Renal cortex interstitium (tissue), 11 donors: ENCODE data around the gene KRTAP1-4. TPM values are rescaled to one million over a fixed set of nuclear protein-coding genes. Genes with fewer than 3 reads are reported as not detected.
"Not testable (repeated sequence)": the region's sequence is repeated elsewhere in the genome, so short reads cannot be mapped to it uniquely, and the experiment has no call there.

Experiments
- DNase-seq, 11 donors: peaks; one replicate each; pipeline ENCODE4 v3.0.0-alpha.2; 2013; ENCODE audit warnings: low read depth in 9 of 11, low spot score in 4 of 11; ENCODE audit errors: extremely low read depth in 1 of 11
- polyA plus RNA-seq, 3 donors: library from polyadenylated mRNA; unstranded; fragments of 120-200 nt; gene quantifications; one replicate each; pipeline ENCODE4 v1.2.1, GENCODE V29; 2013; ENCODE audit not compliant: insufficient read length in 3 of 3

Gene KRTAP1-4
- polyA plus RNA-seq, 3 donors = not detected

DNA sequence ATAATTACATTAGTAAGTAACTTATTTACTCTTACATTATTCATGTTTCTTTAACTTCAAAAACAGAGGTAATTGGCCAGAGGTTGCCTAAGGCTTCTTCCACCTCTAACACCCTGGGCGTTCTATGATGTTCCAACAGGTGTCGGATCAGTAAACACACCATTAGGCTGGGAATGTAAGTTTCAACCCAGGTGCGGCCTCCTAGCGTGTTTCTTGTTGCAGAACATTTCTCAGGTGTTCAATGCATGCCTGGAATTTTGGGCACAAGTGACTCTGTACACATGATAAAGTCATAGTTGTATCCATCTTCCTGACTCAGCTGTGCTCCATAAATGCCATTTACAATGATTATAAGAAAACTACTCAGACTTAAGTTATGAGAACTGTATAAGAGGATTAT, 24.0 kb upstream of the KRTAP1-4 start:
- peak in 6 of 11 donors; percentile 6 to 29 (median 21) for DNase-seq

DNA sequence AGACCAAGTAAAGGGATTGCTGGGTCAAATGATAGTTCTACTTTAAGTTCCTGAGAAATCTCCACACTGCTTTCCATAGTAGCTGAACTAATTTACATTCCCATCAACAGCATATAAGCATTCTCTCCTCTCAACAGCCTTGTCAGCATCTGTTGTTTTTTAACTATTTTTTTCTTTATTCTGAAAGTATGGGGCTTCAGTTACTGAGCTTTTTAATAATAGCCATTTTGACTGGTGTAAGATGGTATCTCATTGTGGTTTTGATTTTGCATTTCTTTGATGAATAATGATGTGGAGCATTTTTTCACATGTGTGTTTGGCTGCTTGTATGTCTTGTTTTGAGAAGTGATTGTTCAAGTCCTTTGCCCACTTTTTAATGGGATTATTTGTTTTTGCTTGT, 22.6 kb upstream of the KRTAP1-4 start:
- DNase-seq = no peak

DNA sequence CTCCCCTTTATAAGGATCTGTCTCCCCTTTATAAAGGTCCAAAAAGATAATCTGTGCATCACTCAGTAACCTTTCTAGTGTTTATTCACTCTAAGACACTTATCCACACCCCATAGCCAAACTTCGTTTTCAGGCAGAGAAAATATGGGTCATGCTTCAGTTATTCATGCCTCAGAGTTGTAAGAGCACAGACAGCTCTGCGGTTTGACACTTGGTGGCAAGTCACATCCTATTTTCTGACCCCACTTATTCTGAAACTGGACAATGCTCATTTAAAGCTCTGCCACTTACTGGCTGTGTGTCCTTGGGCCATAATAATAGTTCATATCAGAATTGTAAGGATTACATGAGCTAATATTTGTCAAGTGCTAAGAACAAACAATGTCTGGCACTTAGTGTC, 19.1 kb upstream of the KRTAP1-4 start:
- no peak for DNase-seq

DNA sequence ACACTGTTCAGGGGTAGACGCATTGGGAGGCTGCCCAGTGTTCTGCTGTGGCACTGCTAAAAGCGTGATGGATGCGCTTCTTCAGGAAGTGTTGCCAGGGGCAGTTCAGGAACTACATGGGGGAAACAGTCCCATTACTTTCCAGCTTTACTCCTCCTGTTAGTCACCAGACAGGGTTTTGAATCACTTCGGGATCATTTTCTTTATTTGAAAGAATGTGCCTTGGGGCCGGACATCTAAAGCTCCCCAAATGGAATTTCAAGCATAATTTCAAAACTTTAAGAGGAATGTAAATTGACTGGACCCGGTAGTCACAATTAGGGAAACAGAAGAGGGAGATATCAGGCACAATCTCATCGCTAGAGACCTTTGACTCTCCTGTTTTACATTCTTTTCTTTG, 18.4 kb upstream of the KRTAP1-4 start:
- no peak for DNase-seq

DNA sequence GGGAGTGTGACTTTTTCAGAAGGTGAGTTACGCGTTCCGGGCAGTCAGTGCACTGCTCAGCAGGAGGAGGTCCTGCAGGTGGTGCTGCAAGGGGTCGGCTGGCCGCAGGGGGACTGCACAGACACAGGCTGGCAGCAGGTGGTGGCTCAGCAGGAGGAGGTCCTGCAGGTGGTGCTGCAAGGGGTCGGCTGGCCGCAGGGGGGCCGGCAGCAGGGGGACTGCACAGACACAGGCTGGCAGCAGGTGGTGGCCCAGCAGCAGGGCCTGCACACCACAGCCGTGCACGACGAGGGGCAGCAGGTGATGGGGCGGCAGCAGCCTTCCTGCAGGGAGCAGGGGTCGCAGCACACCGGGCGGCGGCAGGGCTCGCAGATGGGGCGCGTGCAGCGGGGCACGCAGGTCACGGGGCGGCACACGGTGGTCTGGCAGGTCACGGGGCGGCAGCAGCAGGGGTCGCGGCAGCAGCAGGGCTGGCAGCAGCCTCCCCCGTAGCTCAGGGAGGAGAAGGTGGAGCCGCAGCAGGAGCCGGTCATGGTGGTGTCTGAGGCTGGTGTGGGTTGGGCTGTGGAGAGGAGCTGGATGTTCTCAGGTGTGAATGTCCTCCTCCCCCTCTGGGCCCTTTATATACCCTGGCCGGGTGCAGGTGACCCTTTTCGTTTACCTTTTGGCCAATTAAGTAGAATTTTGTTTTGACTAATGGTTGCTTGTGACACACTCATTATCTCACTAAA, 16.9 kb upstream of the KRTAP1-4 start, which contains the start of gene KRTAP2-1:
KRTAP2-1 (minus strand) TSS at position 582 of the 731 bp plus-strand sequence; CDS start at position 533, 49 bp downstream.
- DNase-seq = not testable (repeated sequence)

DNA sequence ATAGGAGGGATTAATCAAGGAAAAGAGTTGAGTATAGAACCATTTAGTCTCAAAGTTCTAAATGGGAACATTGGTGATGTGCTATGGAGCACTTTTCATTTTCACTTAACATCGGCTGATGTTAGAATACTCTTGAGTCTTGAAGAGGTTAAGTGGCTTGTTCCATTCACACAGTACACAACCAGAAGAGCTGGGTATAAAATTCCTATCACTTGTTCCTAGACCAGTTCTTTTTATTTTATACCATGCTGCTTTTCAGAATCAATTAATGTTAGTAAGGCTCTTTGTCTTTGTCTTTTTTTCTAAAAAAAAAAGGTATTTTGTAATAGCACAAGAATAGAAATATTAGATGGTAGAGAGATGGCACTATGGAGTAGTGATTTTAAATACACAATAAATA, 13.0 kb upstream of the KRTAP1-4 start:
- DNase-seq = no peak

DNA sequence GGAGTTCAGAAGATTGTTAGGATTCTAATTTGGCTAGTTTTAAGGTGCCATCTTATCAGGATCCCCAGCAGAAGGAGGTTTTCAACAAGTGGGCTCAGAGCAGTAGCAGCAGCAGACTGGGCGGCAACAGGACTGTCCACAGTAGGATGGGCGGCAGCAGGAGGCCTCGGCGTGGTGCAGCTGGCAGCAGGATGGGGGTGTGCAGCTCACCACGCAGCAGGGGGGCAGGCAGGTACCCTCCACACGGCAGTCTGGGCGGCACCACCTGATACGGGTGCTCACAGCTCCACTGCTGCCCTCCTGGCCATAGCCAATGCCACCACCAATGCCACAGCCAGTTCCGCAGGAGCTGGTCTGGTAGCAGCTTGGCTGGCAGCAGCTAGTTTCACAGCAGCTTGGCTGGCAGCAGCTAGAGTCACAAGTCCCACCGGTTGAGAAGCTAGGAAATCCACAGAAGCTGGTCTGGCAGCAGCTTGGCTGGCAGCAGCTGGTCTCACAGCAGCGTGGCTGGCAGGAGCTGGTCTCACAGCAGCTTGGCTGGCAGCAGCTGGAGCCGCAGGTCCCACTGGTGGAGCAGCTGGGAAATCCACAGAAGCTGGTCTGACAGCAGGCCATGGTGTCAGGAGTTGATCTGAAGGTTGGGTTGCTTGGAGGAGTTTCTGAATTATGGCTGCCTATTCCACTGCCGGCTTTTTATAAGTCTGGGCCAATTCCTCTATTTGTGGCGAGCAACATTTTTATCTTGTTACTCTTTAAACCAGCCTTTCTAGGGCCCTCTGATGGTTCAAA, 11.0 kb upstream of the KRTAP1-4 start, which contains the start of gene KRTAP1-1:
KRTAP1-1 (minus strand) TSS at position 668 of the 789 bp plus-strand sequence; CDS start at position 615, 53 bp downstream.
- DNase-seq = not testable (repeated sequence)

DNA sequence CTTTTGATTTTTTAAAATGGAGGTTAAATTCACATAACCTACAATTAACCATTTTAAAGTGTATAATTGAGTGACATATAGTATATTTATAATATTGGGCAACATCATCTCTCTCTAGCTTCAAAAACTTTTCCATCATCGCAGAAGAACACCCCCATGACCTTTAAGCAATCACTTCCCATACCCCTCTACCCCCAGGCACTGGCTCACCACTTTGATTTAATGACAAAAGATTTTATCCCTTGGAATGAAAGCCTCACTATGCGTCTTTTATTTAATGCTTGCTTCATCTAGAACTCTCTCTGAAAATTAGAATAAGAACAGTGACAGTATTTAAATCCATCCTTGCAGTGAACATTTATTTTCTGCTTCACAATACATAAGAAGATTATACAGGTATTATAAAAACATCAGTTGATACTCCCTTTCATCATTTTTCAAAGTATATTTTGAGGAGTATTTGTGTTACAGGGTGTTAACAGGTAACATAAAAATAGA, 7.9 kb upstream of the KRTAP1-4 start:
- DNase-seq = no peak

DNA sequence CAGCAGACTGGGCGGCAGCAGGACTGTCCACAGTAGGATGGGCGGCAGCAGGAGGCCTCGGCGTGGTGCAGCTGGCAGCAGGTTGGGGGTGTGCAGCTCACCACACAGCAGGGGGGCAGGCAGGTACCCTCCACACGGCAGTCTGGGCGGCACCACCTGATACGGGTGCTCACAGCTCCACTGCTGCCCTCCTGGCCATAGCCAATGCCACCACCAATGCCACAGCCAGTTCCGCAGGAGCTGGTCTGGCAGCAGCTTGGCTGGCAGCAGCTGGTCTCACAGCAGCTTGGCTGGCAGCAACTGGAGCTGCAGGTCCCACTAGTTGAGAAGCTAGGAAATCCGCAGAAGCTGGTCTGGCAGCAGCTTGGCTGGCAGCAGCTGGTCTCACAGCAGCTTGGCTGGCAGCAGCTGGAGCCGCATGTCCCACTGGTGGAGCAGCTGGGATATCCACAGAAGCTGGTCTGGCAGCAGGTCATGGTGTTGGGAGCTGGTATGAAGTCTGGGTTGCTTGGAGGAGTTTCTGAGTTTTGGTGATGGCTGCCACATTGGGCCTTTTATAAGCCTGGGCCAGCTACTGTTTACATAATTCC, 4.4 kb upstream of the KRTAP1-4 start, which contains the start of gene KRTAP1-3:
KRTAP1-3 (minus strand) TSS at position 529 of the 590 bp plus-strand sequence; CDS start at position 476, 53 bp downstream.
- DNase-seq = not testable (repeated sequence)

DNA sequence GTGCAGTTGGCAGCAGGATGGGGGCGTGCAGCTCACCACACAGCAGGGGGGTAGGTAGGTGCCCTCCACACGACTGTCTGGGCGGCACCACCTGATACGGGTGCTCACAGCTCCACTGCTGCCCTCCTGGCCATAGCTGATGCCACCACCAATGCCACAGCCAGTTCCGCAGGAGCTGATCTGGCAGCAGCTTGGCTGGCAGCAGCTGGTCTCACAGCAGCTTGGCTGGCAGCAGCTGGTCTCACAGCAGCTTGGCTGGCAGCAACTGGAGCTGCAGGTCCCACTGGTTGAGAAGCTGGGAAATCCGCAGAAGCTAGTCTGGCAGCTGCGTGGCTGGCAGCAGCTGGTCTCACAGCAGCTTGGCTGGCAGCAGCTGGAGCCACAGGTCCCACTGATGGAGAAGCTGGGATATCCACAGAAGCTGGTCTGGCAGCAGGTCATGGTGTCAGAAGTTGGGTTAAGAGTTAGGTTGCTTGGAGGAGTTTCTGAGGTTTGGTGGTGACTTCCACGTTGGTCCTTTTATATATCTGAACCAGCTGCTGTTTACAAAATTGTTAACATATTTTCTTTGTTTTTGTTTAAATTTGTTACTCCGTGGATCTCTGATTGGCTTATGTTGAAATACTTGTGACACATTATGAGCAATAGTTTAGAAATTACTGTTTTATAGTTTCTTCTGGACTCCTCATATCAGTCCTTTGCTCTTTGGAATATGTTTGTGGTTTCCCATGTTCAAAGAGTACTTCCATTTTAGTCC, 3.1 kb downstream of the KRTAP1-4 start, which contains the start of gene KRTAP1-5:
KRTAP1-5 (minus strand) TSS at position 494 of the 757 bp plus-strand sequence; CDS start at position 441, 53 bp downstream.
- DNase-seq = no peak

DNA sequence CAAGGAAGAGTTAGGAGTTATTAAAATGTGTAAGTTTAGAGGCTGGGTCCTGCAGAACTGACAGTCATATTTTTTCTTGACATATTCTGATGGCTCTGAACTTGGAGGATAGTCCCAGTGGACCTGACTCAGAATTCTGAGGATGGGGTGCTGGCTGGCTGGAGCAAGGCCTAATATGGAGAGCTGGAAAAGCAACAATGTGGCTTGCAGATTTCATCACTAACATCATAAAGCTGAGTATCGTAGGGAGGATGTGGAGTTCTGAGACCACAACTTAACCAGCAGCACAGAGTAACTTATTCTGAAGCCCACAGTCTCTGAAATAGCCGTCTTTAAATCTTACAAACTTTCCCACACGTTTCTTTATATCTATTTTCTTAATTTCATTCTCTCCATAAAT, 5.3 kb downstream of the KRTAP1-4 start:
- no peak for DNase-seq

DNA sequence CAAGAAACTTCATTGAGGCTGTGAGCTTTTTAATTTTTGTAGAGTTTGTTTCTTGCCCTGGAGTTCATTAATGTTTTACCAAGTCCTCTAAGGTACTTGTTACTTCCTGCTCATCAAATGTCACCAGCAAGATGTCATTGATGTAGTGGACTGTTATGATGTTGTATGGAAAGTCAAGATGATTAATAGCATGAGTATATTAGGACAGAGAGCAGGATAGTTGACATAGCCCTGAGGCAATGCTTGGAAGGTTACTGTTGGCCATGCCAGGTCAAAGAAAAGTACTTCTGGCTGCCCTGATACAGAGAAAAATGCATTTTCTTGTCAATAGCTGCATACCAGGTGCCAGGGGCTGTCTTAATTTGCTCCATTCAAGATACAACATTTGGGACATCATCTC, 9.7 kb downstream of the KRTAP1-4 start:
- DNase-seq = no peak

DNA sequence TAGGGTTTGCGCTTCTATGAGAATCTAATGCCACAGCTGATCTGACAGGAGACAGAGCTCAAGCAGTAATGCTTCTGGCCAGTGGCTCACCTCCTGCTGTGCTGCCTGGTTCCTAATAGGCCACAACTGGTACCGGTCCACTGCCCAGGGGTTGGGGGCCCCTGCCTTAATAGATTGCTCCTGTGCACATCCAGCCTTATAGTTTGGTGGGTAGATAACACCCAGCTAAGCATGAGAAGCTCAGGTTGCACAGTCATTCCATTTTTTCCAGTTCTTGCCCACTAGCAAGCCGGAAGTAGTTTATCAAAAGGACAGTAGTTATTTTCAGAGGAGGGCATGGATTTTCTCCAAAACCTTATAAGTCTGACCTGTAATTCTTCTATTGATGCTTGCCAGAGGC, 10.6 kb downstream of the KRTAP1-4 start:
- no peak for DNase-seq

DNA sequence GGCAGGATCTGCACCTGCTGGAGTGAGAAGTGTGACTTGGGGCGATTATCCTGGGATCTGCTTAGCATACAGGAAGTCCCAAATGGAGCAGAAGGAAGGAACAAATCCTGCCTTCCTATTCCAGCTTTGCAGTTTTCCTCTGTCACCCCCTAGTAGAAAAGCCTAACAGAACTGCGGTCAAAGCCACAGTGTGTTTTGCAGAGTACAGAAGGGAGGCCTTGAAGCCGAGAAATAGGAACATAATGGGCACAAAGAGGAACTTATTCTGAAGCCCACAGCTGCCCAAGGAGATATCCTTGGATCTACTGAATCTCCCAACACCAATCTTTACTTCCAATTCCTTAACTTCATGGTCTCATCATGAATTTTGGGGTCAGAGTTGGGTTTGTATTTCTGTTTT, 11.5 kb downstream of the KRTAP1-4 start:
- DNase-seq = no peak

DNA sequence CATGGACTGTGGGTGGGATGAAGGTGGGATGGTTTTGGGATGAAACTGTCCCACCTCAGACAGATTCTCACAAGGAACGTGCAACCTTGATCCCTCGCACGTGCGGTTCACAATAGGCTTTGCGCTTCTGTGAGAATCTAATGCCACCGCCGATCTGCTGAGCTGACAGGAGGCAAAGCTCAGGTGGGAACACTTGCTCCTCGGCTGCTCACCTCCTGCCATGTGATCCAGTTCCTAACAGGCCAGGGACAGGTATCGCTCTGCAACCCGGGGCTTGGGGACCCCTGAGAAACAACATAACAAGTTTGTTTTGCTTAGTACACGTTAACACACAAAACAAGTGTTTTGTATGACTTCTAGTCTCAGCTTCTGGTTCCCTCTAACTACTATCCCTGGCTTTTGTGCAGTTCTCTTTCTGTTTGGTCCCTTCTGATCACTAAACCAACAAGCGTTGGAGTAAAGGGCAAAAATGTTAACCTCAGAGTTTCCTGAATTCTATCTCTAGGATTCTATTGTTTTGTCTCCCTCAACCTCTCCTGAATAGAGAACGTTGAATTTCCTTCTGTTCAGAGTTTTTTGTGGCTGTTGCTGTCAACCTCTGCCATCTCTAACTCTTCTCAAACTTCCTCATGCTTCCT, 13.3 kb downstream of the KRTAP1-4 start:
- no peak for DNase-seq

DNA sequence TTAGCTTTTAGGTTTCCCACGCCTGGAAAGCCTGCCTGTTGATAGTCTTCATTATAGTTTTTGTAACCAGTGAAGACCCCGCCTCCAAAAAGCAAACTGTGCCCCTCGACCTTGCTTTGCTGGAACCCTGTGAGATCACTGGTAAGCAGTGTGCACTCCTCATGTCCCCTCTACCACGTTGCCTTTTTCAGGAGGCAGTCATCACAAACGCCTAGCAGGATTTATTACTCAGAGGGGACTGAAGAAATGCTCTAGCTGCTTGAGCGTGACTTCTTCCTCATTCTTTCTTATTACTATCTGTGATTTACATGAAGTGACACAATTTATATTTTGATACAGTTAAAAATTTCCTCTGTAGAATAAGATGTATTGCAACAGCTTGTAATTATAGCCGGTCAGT, 14.5 kb downstream of the KRTAP1-4 start:
- no peak for DNase-seq

DNA sequence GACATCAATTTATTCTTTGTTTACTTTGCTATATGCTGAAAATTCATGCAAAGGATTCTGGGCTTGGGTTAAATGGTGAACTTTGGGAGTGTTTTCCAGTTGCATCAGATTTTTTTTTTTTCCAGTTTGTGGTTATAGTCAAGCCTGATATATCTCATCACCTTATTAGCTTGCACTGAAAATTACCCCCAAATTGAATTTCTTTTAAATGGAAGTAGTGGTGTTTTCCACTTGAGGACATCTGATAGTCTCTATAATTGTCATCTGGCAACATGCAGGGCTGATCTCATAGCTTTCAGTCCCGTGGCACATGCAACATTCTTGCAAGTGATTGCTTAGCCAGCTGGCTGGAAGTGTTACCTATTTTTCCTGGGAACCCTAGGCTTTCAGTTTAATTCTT, 16.4 kb downstream of the KRTAP1-4 start:
- DNase-seq = no peak

DNA sequence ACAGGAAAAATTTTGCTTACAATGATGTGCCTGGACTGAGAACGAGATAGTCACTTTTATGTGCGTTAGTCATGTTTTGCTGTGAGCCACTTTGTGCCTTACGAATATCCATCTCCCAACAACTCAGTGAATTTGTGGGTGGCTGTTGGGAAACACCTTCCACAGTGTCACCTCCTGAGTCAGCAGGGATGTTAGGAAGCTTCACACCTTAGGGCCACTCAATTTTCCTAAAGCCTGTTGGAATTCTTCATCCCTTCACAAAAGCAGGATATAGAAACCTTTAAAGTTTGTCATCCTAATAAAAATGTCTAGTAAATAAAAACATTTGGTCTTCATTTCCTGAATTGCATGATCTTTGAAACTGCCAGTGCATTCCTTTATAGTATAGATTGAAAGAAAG, 16.8 kb downstream of the KRTAP1-4 start:
- DNase-seq = no peak
